Muscle layer of duodenum (tissue), 2 donors: ENCODE results near the gene SAMD11.
"Not testable (repeated sequence)": the region's sequence is repeated elsewhere in the genome, so short reads cannot be mapped to it uniquely, and the experiment has no call there.

ENCODE experiments used
- H3K27ac ChIP-seq: one replicate; pipeline ENCODE4 v1.7.0; 2013; ENCODE audit warnings: mild to moderate bottlenecking, low read length
- H3K27me3 ChIP-seq: one replicate; pipeline ENCODE4 v1.7.0; 2013; ENCODE audit warnings: low read depth, mild to moderate bottlenecking, control low read depth, low read length
- H3K36me3 ChIP-seq, 2 donors: one replicate each; pipeline ENCODE4 v1.7.0; 2013; ENCODE audit warnings: low read length in 2 of 2, control low read depth in 1 of 2, mild to moderate bottlenecking in 1 of 2; ENCODE audit not compliant: insufficient read depth in 2 of 2, control insufficient read depth in 1 of 2
- H3K4me1 ChIP-seq, 2 donors: one replicate each; pipeline ENCODE4 v1.7.0; 2013; ENCODE audit warnings: low read length in 2 of 2, mild to moderate bottlenecking in 2 of 2, control low read depth in 1 of 2, moderate library complexity in 1 of 2; ENCODE audit not compliant: insufficient read depth in 2 of 2, control insufficient read depth in 1 of 2
- H3K4me3 ChIP-seq, 2 donors: one replicate each; pipeline ENCODE4 v1.7.0; 2013; ENCODE audit warnings: low read length in 2 of 2, low read depth in 1 of 2, mild to moderate bottlenecking in 1 of 2
- H3K9me3 ChIP-seq, 2 donors: one replicate each; pipeline ENCODE4 v1.7.0; 2013; ENCODE audit warnings: low read length in 2 of 2, control low read depth in 1 of 2, mild to moderate bottlenecking in 1 of 2; ENCODE audit not compliant: control insufficient read depth in 1 of 2
- donor health status: healthy.

Gene SAMD11, protein sequence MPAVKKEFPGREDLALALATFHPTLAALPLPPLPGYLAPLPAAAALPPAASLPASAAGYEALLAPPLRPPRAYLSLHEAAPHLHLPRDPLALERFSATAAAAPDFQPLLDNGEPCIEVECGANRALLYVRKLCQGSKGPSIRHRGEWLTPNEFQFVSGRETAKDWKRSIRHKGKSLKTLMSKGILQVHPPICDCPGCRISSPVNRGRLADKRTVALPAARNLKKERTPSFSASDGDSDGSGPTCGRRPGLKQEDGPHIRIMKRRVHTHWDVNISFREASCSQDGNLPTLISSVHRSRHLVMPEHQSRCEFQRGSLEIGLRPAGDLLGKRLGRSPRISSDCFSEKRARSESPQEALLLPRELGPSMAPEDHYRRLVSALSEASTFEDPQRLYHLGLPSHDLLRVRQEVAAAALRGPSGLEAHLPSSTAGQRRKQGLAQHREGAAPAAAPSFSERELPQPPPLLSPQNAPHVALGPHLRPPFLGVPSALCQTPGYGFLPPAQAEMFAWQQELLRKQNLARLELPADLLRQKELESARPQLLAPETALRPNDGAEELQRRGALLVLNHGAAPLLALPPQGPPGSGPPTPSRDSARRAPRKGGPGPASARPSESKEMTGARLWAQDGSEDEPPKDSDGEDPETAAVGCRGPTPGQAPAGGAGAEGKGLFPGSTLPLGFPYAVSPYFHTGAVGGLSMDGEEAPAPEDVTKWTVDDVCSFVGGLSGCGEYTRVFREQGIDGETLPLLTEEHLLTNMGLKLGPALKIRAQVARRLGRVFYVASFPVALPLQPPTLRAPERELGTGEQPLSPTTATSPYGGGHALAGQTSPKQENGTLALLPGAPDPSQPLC

DNA sequence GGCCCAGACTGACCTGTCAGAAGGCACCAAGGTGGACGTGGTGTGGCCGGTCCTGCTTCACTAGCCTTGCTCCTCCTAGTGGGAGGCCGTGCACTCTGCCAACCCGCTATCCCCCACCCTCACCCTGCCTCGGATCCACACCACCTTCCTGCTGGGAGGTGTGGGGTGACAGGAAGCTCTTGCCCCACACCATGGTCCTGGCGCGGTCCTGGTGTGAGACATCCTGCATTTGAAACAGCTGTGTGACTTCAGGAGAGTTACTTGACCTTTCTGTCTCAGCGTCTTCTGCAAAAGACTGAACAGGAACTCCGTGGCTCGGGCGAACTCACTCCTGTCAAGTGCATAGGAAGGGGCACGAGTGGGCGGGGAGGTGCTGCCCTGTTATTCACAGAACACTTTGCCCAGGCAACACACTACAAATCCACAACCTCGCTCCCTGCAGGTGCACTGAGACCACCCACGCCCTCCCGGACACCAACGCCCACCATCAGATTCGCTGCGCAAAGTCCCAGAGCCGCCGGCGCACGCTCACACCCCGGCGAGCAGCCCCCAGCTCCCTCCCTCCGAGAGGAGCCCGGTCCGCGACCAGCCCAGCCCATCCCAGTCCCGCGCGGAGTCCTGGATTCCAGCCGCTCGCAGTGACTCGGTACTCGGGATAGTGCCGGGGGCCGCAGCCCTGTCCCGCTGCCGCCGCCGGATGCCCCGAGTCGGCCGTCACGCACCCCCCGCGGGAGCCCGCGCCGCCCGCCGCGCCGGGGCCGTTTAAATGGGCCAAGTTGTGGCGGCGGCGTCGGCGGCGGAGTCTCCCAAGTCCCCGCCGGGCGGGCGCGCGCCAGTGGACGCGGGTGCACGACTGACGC, at the start of gene SAMD11:
Gene SAMD11, plus strand, starts transcription at position 793 of the 860 bp plus-strand sequence. CDS start 509 bp downstream, outside the sequence.
- Histone ChIP-seq H3K27me3 (peaks cover 51% of the 10 kb centered on the region), H3K36me3 (no peaks in the 10 kb centered on the region), H3K4me3 (peak within 1 kb of the TSS; percentile 33 to 65), H3K27ac (no peak within 1 kb of the TSS), H3K9me3 (no peaks in the 10 kb centered on the region), H3K4me1 (peaks cover 4 to 44% of the 10 kb centered on the region in 2 donors)

DNA sequence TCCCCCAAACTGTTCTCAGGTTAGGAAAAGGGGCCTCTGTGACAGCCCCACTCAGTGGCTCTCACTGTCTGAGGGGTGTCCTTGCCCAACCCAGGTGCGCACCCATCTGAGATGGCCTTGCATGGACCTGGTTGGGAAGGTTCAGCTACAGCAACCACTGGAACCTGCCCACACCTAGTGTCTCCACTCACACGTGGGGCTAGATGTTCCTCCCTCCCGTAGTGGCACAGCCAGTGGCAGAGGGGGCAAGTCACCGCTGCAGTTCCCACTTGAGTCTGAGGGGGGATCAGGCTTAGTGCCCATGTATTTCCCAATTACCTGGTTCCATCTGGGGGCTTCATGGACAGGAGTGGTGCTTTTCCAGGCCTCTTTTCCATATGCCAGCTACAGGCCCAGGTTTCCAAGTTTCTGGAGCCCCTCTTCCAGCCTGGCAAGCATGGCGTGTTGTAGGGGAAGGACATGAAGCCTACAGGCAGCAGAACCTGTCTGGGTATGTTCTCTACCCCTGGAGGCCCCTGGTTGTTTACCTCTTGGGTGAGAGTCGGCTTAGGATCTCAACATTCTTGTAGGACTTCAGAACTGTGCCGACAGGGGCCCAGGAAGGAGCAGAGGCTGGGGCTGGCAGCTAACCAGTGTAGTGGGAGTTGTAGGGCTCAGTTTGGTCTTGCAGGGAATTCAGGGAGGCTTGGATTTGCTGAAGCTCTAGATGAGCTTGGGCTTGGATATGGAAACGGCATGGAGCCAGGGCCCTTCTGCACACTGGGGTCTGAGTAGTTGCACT, 47.1 kb upstream of the SAMD11 start:
- H3K4me1 ChIP-seq, H3K27me3 ChIP-seq, H3K27ac ChIP-seq, H3K9me3 ChIP-seq, H3K36me3 ChIP-seq, H3K4me3 ChIP-seq: not testable (repeated sequence)

DNA sequence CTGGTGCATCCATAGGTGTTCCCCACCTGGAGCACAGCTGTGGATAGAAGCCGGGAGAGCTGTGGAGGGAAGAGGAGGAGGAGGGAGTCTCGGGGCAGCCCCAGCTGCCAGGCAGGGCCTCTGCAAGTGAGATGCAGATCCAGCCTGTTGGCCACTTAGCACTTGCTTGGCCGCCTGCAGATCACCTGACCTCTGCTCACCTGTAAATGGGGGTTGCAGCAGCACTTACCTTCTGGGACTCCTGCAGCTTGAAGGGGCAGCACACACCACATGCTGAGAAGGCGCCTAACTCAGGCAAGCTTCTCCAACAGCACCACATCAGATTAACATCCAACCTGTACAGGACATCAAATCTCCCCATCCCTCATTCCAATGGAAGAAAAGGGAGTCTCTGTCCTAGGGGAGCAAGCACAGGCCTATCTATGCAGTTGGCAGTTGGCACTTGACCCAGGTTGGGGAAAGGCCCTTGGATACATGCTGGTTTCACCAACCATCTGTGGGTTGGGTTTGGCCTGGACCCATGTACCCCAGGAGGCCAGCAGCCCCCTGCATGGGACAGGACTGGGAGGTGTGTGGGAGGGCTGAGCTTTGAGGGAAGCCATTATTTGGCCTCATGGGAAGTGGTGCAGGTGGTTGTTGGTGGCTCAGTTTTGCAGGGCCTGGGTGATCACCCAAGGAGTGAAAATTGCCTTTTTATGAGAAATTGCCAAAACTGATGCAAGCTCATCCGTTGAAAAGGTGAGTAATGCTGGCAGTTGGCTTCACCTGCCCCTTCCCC, 46.3 kb upstream of the SAMD11 start:
- H3K27ac ChIP-seq, H3K4me3 ChIP-seq, H3K9me3 ChIP-seq, H3K36me3 ChIP-seq, H3K4me1 ChIP-seq, H3K27me3 ChIP-seq: not testable (repeated sequence)

DNA sequence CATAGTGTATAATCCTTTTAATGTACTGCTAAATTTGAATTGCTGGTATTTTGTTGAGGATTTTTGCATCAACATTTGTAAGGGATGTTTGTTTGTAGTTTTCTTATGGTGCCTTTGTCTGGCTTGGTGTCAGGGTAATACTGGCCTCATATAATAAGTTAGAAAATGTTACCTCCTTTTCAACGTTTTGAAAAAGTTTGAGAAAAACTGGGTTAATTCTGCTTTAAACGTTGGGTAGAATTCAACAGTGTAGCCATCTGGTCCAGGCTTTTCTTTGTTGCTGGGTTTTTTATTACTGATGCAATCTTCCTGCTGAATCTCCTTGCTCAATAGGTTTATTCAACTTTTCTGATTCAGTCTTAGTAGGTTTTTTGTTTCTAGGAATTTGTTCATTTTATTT, 43.2 kb upstream of the SAMD11 start:
- H3K9me3 ChIP-seq, H3K27me3 ChIP-seq, H3K4me3 ChIP-seq, H3K27ac ChIP-seq, H3K36me3 ChIP-seq, H3K4me1 ChIP-seq: not testable (repeated sequence)

DNA sequence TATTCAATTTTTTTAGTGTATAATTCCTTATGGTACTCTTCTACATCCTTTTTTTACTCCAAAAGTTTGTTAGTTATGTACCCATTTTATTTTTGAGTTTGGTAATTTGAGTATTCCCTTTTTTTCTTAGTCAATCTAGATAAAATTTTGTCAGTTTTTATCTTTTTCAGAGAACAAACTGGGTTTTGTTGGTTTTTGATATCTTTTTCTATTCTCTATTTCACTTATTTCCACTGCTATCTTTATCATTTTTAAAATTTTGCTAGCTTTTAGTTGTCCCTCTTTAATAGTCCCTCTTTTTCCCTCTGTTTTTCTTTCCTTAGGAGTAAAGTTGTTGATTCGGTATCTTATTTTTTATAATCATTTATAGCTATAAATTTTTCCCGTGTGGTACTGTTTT, 42.8 kb upstream of the SAMD11 start:
- not testable (repeated sequence) for H3K4me3 ChIP-seq, H3K4me1 ChIP-seq, H3K27ac ChIP-seq, H3K27me3 ChIP-seq, H3K9me3 ChIP-seq, H3K36me3 ChIP-seq

DNA sequence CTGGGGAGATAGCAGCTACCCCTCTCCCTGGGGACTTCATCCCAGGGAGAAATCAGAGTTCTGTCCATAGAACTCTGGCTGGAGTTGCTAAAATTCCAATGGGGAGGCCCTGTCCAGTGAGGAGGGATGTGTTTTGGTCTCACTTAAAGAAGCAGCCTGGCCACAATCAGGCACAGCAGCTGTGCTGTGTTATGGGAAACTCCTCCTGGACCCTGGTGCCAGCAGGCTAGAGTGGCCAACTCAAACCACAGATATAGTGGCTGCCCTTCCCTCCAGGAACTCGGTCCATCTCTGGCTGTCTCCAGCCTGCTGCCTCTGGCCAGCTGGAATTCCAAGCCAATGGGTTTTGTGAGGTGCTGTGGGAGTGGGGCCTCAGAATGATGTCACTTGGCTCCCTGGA, 37.4 kb upstream of the SAMD11 start:
- no peaks in the 10 kb centered on the region for H3K27me3 ChIP-seq
- H3K27ac ChIP-seq = no peak overlapping the region

DNA sequence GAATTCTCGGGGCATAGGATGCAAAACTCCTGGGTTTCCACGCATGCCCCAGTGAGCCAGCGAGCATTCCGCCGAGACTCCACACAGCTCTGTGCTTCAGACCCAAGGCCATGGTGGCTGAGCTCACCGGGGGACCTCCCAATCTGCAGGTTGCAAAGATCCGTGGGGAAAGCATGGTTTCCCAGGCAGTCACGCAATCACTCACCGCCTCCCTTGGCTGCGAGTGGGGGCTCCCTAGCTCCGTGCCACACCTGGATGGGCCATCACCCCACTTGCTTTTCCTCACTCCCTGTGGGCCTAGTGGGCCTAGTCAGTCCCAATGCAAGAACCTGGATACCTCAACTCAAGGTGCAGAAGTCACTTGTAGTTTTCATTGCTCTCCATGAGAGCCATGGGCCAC, 37.0 kb upstream of the SAMD11 start:
- Histone ChIP-seq H3K4me1 (no peaks in the 10 kb centered on the region), H3K27ac (no peak overlapping the region), H3K36me3 (no peaks in the 10 kb centered on the region), H3K9me3 (no peaks in the 10 kb centered on the region), H3K27me3 (no peaks in the 10 kb centered on the region), H3K4me3 (no peak overlapping the region)

More for the DNA sequence above, 37.4 kb upstream of the SAMD11 start:
- no peaks in the 10 kb centered on the region for H3K36me3 ChIP-seq
- no peaks in the 10 kb centered on the region for H3K9me3 ChIP-seq
- no peak overlapping the region for H3K4me3 ChIP-seq
- H3K4me1 ChIP-seq = no peaks in the 10 kb centered on the region

DNA sequence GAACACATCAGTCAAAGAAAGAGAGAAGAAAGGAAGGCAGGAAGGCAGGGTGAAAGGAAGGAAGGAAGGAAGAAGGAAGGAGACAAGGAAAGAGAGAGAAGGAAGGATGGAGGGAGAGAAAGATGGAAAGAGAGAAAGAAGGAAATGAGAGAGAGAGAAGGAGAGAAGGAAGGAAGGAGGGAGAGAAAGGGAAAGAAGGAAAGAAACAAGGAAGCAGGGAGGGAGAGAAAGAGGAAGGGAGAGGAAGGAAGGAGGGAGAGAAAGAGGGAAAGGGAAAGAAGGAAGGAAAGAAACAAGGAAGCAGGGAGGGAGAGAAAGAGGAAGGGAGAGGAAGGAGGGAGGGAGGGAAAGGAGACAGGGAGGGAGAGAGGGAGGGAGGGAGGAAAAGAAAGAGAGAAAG, 35.4 kb upstream of the SAMD11 start:
- no peaks in the 10 kb centered on the region for H3K36me3 ChIP-seq
- H3K4me1 ChIP-seq = no peaks in the 10 kb centered on the region
- no peak overlapping the region for H3K27ac ChIP-seq
- H3K4me3 ChIP-seq = no peak overlapping the region
- no peaks in the 10 kb centered on the region for H3K27me3 ChIP-seq
- H3K9me3 ChIP-seq = no peaks in the 10 kb centered on the region

DNA sequence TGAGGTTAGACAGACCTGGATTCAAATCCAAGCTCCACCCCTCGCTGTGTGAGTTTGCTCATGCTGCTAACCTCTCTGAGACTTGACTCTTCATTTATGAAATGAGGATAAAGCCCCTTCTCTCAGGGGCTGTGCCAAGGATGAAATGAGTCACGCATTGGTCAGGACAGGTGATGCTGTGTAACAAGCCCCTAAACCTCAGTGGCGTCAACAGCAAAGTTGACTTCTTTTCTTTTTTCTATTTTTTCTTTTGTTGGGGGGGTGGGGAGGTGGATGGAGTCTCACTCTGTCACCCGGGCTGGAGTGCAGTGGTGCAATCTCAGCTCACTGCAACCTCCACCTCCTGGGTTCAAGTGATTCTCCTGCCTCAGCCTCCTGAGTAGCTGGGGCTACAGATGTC, 33.9 kb upstream of the SAMD11 start:
- not testable (repeated sequence) for H3K4me3 ChIP-seq, H3K36me3 ChIP-seq, H3K9me3 ChIP-seq, H3K4me1 ChIP-seq, H3K27me3 ChIP-seq, H3K27ac ChIP-seq

DNA sequence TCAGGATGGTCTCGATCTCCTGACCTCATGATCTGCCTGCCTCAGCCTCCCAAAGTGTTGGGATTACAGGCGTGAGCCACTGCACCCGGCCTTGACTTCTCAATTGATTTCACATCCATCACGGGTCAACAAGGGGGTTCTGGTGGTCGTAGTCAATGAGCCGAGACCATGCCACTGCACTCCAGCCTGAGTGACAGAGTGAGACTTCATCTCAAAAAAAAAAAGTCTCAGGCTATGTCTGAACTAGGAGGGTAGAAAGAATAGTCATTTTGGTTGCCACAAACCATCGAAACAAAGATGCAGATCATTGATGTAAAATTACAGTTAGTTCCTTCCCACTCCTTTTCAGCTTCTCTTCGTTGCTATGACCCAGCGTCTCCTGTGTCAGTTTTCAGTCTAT, 33.5 kb upstream of the SAMD11 start:
- not testable (repeated sequence) for H3K27me3 ChIP-seq, H3K4me3 ChIP-seq, H3K9me3 ChIP-seq, H3K4me1 ChIP-seq, H3K27ac ChIP-seq, H3K36me3 ChIP-seq
